GM12892 (cell line): ENCODE measurements around the gene LRP11.

Experiments used
- POLR2A ChIP-seq: IDR thresholded peaks from 2 replicates; pipeline ENCODE4 v1.6.1; 2011; ENCODE audit warnings: low read depth, low read length, control low read depth
- TAF1 ChIP-seq: IDR thresholded peaks from 2 replicates; pipeline ENCODE4 v1.6.1; 2011; ENCODE audit warnings: low read depth, mild to moderate bottlenecking, control low read depth, low read length, borderline replicate concordance

DNA sequence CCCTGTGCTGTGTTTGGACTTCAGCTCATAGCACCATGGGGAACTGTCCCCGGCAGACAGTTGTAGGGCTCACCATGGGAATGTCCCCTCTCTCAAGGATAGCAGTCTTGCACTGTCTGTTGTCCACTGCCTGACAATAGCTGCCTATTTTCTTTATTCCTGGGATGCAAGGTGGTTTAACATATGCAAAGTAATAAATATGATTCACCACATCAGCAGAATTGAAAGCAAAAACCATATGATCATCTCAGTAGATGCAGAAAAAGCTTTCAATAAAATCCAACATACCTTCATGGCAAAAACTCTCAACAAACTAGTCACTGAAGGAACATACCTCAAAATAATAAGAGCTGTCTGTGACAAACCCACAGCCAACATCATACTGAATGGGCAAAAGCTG, 13.5 kb upstream of the LRP11 start:
- no peak for TF ChIP-seq POLR2A
- TF ChIP-seq TAF1 = no peak
